Cerebellar cortex (tissue), 1 donor: ENCODE measurements around the gene OR52A5.

Experiments used
- DNase-seq: peaks from one replicate; pipeline ENCODE4 v3.0.0-alpha.2; 2015; ENCODE audit warnings: low spot score

Gene OR52A5

DNA sequence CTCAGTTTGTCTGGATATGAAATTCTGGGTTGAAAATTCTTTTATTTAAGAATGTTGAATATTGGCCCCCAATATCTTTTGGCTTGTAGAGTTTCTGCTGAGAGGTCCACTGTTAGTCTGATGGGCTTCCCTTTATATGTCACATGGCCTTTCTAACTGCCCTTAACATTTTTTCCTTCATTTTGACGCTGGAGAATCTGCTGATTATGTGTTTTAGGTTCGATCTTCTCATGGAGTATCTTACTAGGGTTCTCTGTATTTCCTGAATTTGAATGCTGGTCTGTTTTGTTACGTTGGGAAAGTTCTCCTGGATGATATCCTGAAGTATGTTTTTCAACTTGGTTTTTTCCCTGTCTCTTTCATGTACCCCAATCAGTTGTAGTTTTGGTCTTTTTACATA lies 22.8 kb downstream of the OR52A5 start:
- DNase-seq: no peak

DNA sequence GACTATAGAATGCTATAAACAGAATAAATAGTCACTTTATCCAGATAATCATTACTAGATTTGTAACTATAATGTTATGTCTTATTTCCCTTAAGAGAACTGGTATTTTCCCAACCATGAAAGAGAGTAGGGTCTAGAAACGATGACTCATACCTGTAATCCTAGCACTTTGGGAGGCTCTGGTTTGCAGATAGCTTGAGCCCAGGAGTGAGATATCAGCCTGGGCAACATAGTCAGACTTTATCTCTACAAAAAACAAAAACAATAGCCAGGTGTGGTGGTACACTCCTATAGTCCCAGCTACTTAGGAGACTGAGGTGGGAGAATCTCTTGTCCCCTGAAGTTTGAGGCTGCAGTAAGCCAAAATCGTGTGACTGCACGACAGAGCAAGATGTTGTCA lies 30.9 kb downstream of the OR52A5 start:
- DNase-seq: no peak

DNA sequence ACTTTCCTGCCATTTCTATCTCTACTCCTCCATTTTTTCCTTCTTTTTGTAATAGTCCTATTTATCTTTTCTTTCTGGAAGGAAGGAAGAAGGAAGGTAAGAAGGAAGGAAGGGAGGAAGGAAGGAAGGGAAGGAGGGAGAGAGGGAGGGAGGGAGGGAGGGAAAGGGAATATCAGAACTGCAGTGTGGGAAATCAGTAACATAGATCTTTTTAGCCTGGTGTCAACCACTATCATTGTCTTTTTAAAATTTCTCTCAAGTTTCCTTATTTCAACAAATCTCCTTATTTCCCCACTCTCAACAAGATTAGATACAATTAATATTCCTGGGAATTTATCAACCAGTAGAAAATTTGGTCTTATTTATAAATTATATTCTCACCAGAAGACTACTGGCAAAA lies 35.1 kb downstream of the OR52A5 start:
- DNase-seq: no peak

DNA sequence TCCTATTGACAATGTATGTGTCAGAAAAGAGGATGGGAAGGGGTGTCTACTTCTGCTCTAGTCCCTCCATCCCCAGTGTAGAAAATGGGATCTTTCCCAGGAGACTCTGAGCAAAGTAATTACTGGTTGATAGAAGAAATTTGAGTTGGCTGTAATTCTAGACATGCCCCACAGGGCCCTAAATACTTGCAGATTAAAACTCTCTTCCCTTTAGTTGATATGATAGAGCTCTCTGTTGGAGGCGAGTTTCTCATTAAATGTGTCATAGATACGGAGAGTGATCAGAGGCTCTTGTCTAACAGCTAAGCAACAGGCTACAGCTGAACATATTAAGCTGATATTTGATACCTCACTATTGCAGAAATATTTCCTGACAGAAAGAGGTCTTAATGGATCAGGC lies 35.9 kb downstream of the OR52A5 start:
- DNase-seq: no peak

DNA sequence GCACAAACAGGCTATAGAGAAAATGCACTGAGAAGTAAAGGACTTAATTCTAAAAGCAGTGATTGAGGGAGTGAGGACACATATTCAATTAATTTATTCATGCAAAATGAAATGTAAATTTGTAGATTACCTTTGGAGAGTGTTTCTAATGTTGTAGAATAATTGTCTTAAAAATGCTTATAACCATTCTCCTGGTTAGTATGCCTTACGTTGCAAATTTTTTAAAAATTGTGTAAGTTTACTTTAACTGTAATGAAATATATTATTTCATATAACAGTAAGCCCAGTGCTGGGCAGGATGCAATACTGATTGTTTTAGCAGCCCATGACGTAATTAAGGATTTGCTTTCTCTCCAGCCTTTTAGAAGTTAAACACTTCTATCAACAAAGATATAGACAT lies 42.1 kb downstream of the OR52A5 start:
- no peak for DNase-seq

DNA sequence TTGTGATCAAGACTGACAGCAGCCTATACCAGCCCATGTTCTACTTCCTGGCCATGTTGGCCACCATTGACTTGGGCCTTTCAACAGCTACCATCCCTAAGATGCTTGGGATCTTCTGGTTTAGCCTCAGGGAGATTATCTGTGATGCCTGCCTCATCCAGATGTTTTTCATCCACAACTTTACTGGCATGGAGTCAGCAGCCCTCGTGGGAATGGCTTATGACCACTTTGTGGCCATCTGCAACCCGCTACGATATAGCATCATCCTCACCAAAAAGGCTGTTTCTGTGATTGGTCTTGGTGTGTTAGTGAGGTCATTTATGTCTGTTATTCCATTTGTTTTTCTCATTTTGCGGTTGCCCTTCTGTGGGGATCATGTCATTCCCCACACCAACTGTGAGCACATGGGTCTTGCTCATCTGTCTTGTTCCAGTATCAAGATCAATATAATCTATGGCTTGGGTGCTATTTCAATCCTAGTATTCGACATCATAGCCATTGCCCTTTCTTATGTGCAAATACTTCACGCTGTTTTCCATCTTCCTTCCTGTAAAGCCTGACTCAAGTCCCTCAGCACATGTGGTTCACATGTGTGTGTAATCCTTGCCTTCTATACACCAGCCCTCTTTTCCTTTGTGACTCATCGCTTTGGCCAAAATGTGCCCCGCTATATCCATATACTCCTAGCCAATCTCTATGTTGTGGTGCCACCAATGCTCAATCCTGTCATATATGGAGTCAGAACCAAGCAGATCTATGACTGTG lies 45.2 kb downstream of the OR52A5 start:
- DNase-seq: no peak

DNA sequence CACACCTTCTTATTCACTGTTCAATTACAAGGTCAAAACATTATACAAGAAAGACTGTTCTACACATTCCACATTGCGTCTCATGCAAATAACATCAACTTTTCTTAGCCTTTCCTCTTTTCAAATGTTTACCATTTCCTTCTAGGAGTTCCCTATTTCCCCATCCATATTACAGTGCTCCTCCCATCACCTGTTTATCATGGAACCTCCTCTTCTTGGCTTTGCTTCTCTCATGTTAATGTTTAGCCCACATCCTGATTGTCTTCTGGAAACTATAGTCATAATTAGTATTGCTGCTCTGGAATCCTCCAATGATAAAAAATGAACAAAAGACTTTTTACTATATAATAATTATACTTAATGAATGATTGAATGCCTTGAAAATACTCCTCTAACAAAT lies 47.5 kb downstream of the OR52A5 start:
- no peak for DNase-seq

DNA sequence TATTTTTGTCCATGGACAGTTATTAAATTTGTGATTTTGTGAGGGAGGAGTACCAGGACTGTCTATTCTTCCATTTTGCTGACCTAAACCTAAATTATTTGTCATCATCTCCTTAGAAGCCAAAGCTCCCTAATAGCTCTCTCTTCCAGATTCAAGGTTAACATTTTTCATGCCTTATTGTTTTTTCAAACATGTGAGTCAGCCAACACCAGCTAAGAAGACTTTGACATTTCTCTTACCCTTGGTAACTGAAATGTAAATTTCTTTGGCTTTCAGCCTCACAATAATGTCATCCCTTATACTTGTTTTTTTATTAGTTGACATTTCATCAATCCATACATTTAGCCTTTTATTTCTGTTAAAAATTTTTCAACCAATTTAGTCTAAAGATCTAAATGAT lies 49.6 kb downstream of the OR52A5 start:
- no peak for DNase-seq

DNA sequence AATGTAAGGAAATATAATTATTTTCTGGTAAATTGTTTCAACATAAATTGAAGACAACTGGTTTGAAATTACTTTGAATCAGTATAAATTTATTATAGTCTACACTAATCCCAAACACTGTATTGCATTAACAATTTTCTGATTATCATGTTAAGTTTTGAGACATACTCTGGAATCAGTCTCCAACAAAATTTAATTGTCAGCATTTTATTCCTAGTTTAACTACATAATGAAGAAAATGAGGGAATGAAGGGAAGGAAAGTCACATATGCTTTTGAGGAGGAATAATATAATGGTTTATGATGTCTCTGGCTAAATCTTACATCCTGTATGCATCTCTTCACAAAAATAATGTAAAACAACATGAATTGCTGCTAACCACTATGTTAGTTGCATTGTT lies 54.6 kb downstream of the OR52A5 start:
- no peak for DNase-seq

DNA sequence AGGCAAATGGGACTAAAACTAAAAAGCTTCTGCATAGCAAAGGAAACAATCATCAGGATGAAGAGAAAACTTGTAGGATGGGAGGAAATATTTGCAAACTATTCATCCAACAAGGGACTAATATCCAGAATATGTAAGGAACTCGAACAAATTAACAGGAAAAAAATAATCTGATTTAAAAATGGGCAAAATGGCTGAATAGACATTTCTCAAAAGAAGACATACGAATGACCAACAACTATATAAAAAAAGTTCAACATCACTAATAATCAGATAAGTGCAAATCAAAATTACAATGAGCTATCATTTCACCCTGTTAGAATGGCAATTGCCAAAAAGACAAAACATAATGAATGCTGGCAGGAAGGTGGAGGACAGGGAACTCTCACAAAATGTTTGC lies 56.8 kb downstream of the OR52A5 start:
- DNase-seq: no peak
